K562 (cell line): ENCODE measurements around the gene CSNK1A1. TPM values are rescaled to one million over a fixed set of nuclear protein-coding genes. Genes with fewer than 3 reads are reported as not detected.

ENCODE experiments used
- ADNP ChIP-seq: fragments of 200-800 bp; sonication (Bioruptor generic); IDR thresholded peaks from 2 replicates; pipeline ENCODE4 v1.6.1; 2016; ENCODE audit warnings: missing genetic modification characterization, missing compliant biosample characterization
- ATF7 ChIP-seq: fragments of 450-650 bp; IDR thresholded peaks from 2 replicates; pipeline ENCODE4 v1.7.1; 2014; ENCODE audit warnings: mild to moderate bottlenecking, moderate library complexity
- CBX2 ChIP-seq: fragments of 200-600 bp; sonication (generic); IDR thresholded peaks from one replicate; pipeline ENCODE4 v1.6.1; 2012; ENCODE audit warnings: mild to moderate bottlenecking, low read length, inconsistent platforms; ENCODE audit not compliant: insufficient read depth, poor library complexity, severe bottlenecking
- CHD1 ChIP-seq: fragments of 200-600 bp; sonication (generic); IDR thresholded peaks from one replicate; pipeline ENCODE4 v1.6.1; 2012; ENCODE audit warnings: mild to moderate bottlenecking, moderate library complexity, low read length, inconsistent platforms
- CTBP1 ChIP-seq: fragments of 450-650 bp; IDR thresholded peaks from 2 replicates; pipeline ENCODE4 v1.6.1; 2016; ENCODE audit warnings: borderline replicate concordance
- EZH2 ChIP-seq: IDR thresholded peaks from 2 replicates; pipeline ENCODE4 v1.6.1; 2012; ENCODE audit warnings: low read depth, mild to moderate bottlenecking, inconsistent platforms, low read length, borderline replicate concordance
- JUND ChIP-seq, 2 experiments: IDR thresholded peaks; 2 replicates in 1 of 2; 3 replicates in 1 of 2; pipeline ENCODE4 v1.6.1; 2011; ENCODE audit warnings: borderline replicate concordance in 2 of 2, low read depth in 2 of 2, low read length in 2 of 2, improper control_type of control experiment in 1 of 2, missing biosample characterization in 1 of 2, missing genetic modification characterization in 1 of 2, missing genetic modification reagents in 1 of 2
- MAFK ChIP-seq: IDR thresholded peaks from 2 replicates; pipeline ENCODE4 v1.6.1; 2011; ENCODE audit warnings: low read length, improper control_type of control experiment
- MCM2 ChIP-seq: fragments of 450-650 bp; IDR thresholded peaks from 2 replicates; pipeline ENCODE4 v1.6.1; 2017; ENCODE audit warnings: low read depth, mild to moderate bottlenecking
- NELFE ChIP-seq: IDR thresholded peaks from 2 replicates; pipeline ENCODE4 v1.6.1; 2011; ENCODE audit warnings: mild to moderate bottlenecking; ENCODE audit not compliant: insufficient read depth, insufficient read length
- NFE2 ChIP-seq: IDR thresholded peaks from 2 replicates; pipeline ENCODE4 v1.6.1; 2014; ENCODE audit warnings: antibody characterized with exemption, low read depth
- NONO ChIP-seq, 2 experiments: fragments of 200-400 bp in 1 of 2; fragments of 450-650 bp in 1 of 2; formaldehyde crosslinking in 1 of 2; IDR thresholded peaks; 2 replicates each; pipeline ENCODE4 v1.6.1; 2017; ENCODE audit warnings: low read depth in 2 of 2, mild to moderate bottlenecking in 2 of 2, moderate library complexity in 2 of 2, low read length in 1 of 2
- NUFIP1 ChIP-seq: fragments of 450-650 bp; IDR thresholded peaks from 2 replicates; pipeline ENCODE4 v1.6.1; 2018; ENCODE audit not compliant: partially characterized antibody
- WHSC1 ChIP-seq: IDR thresholded peaks from one replicate; pipeline ENCODE4 v1.6.1; 2012; ENCODE audit warnings: low read length, control low read depth, inconsistent platforms
- ZFP1 ChIP-seq: fragments of 450-650 bp; formaldehyde crosslinking; IDR thresholded peaks from 2 replicates; pipeline ENCODE4 v1.4.0; 2020; ENCODE audit warnings: mild to moderate bottlenecking, mixed read lengths
- ZFX ChIP-seq: sonication (generic); formaldehyde crosslinking; IDR thresholded peaks from 2 replicates; pipeline ENCODE4 v1.8.0; 2022; ENCODE audit warnings: mild to moderate bottlenecking, missing genetic modification reagents, moderate library complexity
- ZKSCAN1 ChIP-seq: fragments of 150-350 bp; IDR thresholded peaks from 2 replicates; pipeline ENCODE4 v1.6.1; 2016; ENCODE audit warnings: low read depth, low read length
- ZNF146 ChIP-seq: IDR thresholded peaks from one replicate; pipeline ENCODE4 v1.6.1; 2018; ENCODE audit warnings: missing compliant biosample characterization; ENCODE audit not compliant: unreplicated experiment
- ZNF232 ChIP-seq: sonication (generic); formaldehyde crosslinking; IDR thresholded peaks from 2 replicates; pipeline ENCODE4 v1.8.0; 2022; ENCODE audit warnings: mild to moderate bottlenecking, missing genetic modification reagents
- ZNF3 ChIP-seq: fragments of 250-450 bp; sonication (Bioruptor Pico); IDR thresholded peaks from 2 replicates; pipeline ENCODE4 v1.5.0; 2021; ENCODE audit warnings: mild to moderate bottlenecking, moderate library complexity
- ZNF583 ChIP-seq: fragments of 250-450 bp; sonication (Bioruptor Pico); IDR thresholded peaks from 2 replicates; pipeline ENCODE4 v1.4.0; 2020
- ZNF717 ChIP-seq: fragments of 250-450 bp; sonication (Bioruptor Pico); IDR thresholded peaks from 2 replicates; pipeline ENCODE4 v1.5.0; 2021
- ZNF766 ChIP-seq: fragments of 200-800 bp; sonication (Bioruptor generic); conservative IDR thresholded peaks from 2 replicates; pipeline ENCODE4 v1.6.1; 2016; ENCODE audit warnings: missing genetic modification characterization, missing compliant biosample characterization
- ZNF79 ChIP-seq: fragments of 250-450 bp; sonication (Bioruptor Pico); IDR thresholded peaks from 2 replicates; pipeline ENCODE4 v1.4.0; 2020; ENCODE audit warnings: low read depth, mild to moderate bottlenecking, moderate library complexity
- polyA plus RNA-seq, 8 experiments: library from polyadenylated mRNA; depleted of rRNA in 4 of 8; stranded (reverse) in 5 of 8; unstranded in 3 of 8; fragments of >200 nt; fragmentation: Nextera tagmentation in 2 of 8; fragmentation: Illumina TruSeq in 1 of 8; extraction: Ambion mirVana in 2 of 8; extraction: Trizol in 1 of 8; gene quantifications; 2 replicates each; pipeline versions ENCODE4 v1.2.1 to v1.2.3, GENCODE V29; 2011 to 2014; ENCODE audit warnings: inconsistent platforms in 1 of 8, missing spikeins in 1 of 8
- total RNA-seq, 7 experiments: library from RNA; depleted of rRNA in 6 of 7; stranded (reverse); fragments of >200 nt in 6 of 7; fragmentation: Illumina TruSeq in 2 of 7; extraction: Trizol in 2 of 7; gene quantifications; 2 replicates each; pipeline versions ENCODE4 v1.2.1 to v1.2.3, GENCODE V29; 2011 to 2021; ENCODE audit warnings: low replicate concordance in 1 of 7
- TF ChIP-seq, protein P1 (sequence below): fragments of 450-650 bp; conservative IDR thresholded peaks from 2 replicates; pipeline ENCODE4 v1.6.1; 2016; ENCODE audit warnings: missing genetic modification characterization, low read depth, mild to moderate bottlenecking, missing compliant biosample characterization, moderate library complexity
- TF ChIP-seq, protein P2 (sequence below): sonication (generic); formaldehyde crosslinking; IDR thresholded peaks from 2 replicates; pipeline ENCODE4 v1.8.0; 2022; ENCODE audit warnings: mild to moderate bottlenecking, missing genetic modification reagents
- TF ChIP-seq, protein P3 (sequence below), 2 experiments: fragments of 200-800 bp in 1 of 2; sonication (Bioruptor generic) in 1 of 2; sonication (generic) in 1 of 2; formaldehyde crosslinking in 1 of 2; IDR thresholded peaks in 1 of 2; conservative IDR thresholded peaks in 1 of 2; 2 replicates each; pipeline versions ENCODE4 v1.5.0 to v1.6.1; 2016 to 2020; ENCODE audit warnings: missing compliant biosample characterization in 1 of 2, missing genetic modification characterization in 1 of 2, missing genetic modification reagents in 1 of 2

Gene CSNK1A1
- total and polyA plus RNA-seq, 9 of the 15 experiments (the other 6 are each of a cell fraction or from before 2014, with no cell fraction given): 49.1 to 196 (median 154) TPM

DNA sequence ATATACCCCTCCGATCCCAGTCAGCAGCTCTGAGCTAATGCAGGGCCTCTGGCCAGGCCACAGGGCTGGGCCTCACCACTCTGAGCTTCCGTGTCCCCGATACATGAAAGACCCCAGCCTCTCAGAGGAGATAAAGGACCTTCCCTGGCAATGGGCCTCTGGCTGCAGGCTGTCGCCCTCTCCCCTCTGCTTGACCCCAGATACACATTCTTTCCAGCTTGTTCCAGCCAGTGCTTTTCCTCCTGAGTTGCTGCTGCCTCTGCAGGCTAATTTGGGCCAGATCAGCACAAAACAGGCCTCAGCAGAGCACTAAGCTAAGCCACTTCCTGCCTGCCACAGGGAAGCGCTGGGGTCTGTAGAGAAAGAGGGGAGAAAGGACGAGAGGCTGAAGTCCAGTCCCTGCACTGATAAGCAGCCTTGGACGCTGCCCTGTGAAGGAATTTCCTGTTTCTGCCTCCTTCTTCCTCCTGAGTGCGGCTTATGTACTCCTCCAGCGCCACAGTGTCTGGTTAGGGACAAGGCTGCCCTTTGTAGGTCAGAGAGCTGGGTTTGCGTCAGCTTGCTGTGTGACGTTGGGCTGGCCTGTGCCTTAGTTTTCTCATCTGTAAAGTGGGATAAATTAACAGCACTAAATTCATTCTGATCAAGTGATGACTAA lies 99.1 kb downstream of the CSNK1A1 start (continued):
- TF ChIP-seq JUND (IDR thresholded peaks at IDR 0.05; ENCODE audit: borderline replicate concordance, low read depth, low read length) (peak; percentile 40; the same call in 1 of the 2 replicates), JUND (tag; IDR thresholded peaks at IDR 0.05; ENCODE audit: borderline replicate concordance, low read depth, low read length) (peak; percentile 69; the same call in 2 of the 3 replicates), MCM2 (no peak), ZFX (CRISPR knock-in tag) (peak; percentile 77), ADNP (tag) (peak; percentile 99), ZNF766 (CRISPR knock-in tag) (no peak), MAFK (peak; percentile 84), NFE2 (peak; percentile 55; the same call in 1 of the 2 replicates), CBX2 (no peak), WHSC1 (no peak), ZFP1 (CRISPR knock-in tag) (no peak), CHD1 (no peak), ZNF146 (CRISPR knock-in tag) (no peak), ZNF232 (CRISPR knock-in tag) (no peak), ATF7 (peak; percentile 72), EZH2 (no peak), NONO (IDR thresholded peaks at IDR 0.05; ENCODE audit: low read depth in 2 of 2, low read length in 1 of 2) (no peak), ZNF79 (CRISPR knock-in tag) (no peak), ZNF583 (CRISPR knock-in tag) (0 out of 2 replicates have a peak, but pooled peaks have one; percentile 20), ZNF717 (no peak), NUFIP1 (no peak), ZNF3 (no peak), CTBP1 (peak; percentile 89), NELFE (no peak), ZKSCAN1 (peak; percentile 33; the same call in 1 of the 2 replicates)
- TF ChIP-seq, protein P1, sequence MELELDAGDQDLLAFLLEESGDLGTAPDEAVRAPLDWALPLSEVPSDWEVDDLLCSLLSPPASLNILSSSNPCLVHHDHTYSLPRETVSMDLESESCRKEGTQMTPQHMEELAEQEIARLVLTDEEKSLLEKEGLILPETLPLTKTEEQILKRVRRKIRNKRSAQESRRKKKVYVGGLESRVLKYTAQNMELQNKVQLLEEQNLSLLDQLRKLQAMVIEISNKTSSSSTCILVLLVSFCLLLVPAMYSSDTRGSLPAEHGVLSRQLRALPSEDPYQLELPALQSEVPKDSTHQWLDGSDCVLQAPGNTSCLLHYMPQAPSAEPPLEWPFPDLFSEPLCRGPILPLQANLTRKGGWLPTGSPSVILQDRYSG (tag): 0 out of 2 replicates have a peak, but pooled peaks have one; percentile 42
- TF ChIP-seq, protein P2, sequence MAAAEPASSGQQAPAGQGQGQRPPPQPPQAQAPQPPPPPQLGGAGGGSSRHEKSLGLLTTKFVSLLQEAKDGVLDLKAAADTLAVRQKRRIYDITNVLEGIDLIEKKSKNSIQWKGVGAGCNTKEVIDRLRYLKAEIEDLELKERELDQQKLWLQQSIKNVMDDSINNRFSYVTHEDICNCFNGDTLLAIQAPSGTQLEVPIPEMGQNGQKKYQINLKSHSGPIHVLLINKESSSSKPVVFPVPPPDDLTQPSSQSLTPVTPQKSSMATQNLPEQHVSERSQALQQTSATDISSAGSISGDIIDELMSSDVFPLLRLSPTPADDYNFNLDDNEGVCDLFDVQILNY (CRISPR knock-in tag): no peak
- TF ChIP-seq, protein P3, sequence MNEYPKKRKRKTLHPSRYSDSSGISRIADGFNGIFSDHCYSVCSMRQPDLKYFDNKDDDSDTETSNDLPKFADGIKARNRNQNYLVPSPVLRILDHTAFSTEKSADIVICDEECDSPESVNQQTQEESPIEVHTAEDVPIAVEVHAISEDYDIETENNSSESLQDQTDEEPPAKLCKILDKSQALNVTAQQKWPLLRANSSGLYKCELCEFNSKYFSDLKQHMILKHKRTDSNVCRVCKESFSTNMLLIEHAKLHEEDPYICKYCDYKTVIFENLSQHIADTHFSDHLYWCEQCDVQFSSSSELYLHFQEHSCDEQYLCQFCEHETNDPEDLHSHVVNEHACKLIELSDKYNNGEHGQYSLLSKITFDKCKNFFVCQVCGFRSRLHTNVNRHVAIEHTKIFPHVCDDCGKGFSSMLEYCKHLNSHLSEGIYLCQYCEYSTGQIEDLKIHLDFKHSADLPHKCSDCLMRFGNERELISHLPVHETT (CRISPR knock-in tag; conservative IDR thresholded peaks at IDR 0.05 in 1 of 2, IDR thresholded peaks at IDR 0.05 in 1 of 2): peak in 1 of 2 experiments; percentile 75; a peak in 2 of 4 replicates
